AG09309 (cell line): ENCODE measurements around the gene PRRT4.
A peak's percentile ranks its signal among the peaks of the same experiment; 100 is the strongest.

Source experiments
- DNase-seq: peaks from one replicate; pipeline ENCODE4 v3.0.0-alpha.2; 2010; ENCODE audit warnings: low read depth
- H3K4me3 ChIP-seq: 2 replicates; pipeline ENCODE4 v1.5.1; 2011; ENCODE audit warnings: mild to moderate bottlenecking, low read depth, low read length, moderate library complexity; ENCODE audit not compliant: control insufficient read depth
- CTCF ChIP-seq: IDR thresholded peaks from 2 replicates; pipeline ENCODE4 v1.5.1; 2011; ENCODE audit warnings: mild to moderate bottlenecking, low read depth, low read length, inconsistent platforms; ENCODE audit not compliant: insufficient read depth, control insufficient read depth; ENCODE audit errors: missing control alignments

The PRRT4 gene

GRCh38 chr7:128324368-128324680 lies 37.2 kb downstream of the PRRT4 start:
- no peak for DNase-seq
- H3K4me3 ChIP-seq, result no peak overlapping the region
- TF ChIP-seq CTCF, result no peak

- DNase-seq, result no peak
- no peak for TF ChIP-seq CTCF
- no peak overlapping the region for H3K4me3 ChIP-seq
Measured at GRCh38 chr7:128323459-128324367, 37.8 kb downstream of the PRRT4 start.

GRCh38 chr7:128323040-128323439 lies 38.5 kb downstream of the PRRT4 start:
- DNase-seq, result no peak
- no peak overlapping the region for H3K4me3 ChIP-seq
- no peak for TF ChIP-seq CTCF

- peak; percentile 24 for DNase-seq
- H3K4me3 ChIP-seq, result no peak overlapping the region
- TF ChIP-seq CTCF, result peak; percentile 58
Measured at GRCh38 chr7:128322040-128322643, 39.3 kb downstream of the PRRT4 start.

GRCh38 chr7:128321044-128321422 lies 40.5 kb downstream of the PRRT4 start:
- H3K4me3 ChIP-seq, result no peak overlapping the region
- TF ChIP-seq CTCF, result no peak
- DNase-seq, result no peak

- no peak for DNase-seq
- no peak overlapping the region for H3K4me3 ChIP-seq
- no peak for TF ChIP-seq CTCF
Measured at GRCh38 chr7:128318691-128319090, 42.8 kb downstream of the PRRT4 start.
